Astrocyte of the spinal cord (primary cell): Measurements from ENCODE around the gene RNASE11.

ENCODE experiments used
- DNase-seq: peaks from one replicate; pipeline ENCODE4 v3.0.0; 2011; ENCODE audit warnings: low read depth, low spot score
- H3K4me3 ChIP-seq: 2 replicates; pipeline ENCODE4 v1.5.1; 2011; ENCODE audit warnings: low read depth, mild to moderate bottlenecking, low read length, moderate library complexity
- in situ Hi-C: cut with HindIII; loops from 2 replicates; pipeline ENCODE4 v1.10.0; 2017; ENCODE audit warnings: low sequenced_read_pairs
- TF ChIP-seq, protein P1 (sequence below): IDR thresholded peaks from 2 replicates; pipeline ENCODE4 v1.5.1; 2012; ENCODE audit warnings: low read depth, mild to moderate bottlenecking, low read length, inconsistent platforms

RNASE11 gene

DNA sequence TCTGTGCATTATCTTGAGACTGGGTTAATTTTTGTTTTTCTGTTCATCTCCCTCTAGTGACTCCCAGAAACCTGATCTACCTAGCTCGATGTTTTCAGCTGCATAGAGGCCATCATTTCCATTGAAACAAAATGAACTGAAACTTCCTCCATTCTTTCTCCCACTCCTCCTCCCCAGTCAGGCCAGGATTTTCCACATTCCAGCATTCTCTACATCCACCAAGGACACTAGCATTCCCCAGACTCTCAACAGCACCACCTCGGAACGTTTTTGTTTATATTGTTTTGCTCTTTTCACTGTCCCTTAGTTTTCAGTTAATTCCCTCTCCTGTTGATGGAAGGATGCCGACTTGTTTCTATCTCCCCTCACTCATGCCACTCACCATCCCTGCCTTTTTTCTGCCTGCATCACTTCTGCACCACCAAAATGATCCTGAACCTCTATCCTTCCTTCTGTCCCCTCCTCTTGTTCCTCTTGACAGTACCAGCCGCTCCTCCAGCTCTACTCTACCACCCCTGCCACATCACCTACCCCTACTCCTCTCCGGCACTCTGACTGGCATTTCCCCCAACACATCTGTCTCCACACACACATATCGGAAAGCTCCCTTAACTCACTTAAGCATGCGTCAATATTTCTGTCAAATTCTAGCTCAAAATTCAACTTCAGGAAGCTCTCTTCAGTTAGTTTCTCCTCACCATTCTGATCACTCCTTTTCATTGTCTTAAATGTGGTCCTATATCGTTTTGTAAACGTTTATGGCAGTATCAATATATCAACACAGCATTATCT is 40.5 kb upstream of the RNASE11 start:
- TF ChIP-seq, protein P1, sequence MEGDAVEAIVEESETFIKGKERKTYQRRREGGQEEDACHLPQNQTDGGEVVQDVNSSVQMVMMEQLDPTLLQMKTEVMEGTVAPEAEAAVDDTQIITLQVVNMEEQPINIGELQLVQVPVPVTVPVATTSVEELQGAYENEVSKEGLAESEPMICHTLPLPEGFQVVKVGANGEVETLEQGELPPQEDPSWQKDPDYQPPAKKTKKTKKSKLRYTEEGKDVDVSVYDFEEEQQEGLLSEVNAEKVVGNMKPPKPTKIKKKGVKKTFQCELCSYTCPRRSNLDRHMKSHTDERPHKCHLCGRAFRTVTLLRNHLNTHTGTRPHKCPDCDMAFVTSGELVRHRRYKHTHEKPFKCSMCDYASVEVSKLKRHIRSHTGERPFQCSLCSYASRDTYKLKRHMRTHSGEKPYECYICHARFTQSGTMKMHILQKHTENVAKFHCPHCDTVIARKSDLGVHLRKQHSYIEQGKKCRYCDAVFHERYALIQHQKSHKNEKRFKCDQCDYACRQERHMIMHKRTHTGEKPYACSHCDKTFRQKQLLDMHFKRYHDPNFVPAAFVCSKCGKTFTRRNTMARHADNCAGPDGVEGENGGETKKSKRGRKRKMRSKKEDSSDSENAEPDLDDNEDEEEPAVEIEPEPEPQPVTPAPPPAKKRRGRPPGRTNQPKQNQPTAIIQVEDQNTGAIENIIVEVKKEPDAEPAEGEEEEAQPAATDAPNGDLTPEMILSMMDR: no peak
- DNase-seq: no peak
- in situ Hi-C loops: no loop called here
- no peak overlapping the region for H3K4me3 ChIP-seq

DNA sequence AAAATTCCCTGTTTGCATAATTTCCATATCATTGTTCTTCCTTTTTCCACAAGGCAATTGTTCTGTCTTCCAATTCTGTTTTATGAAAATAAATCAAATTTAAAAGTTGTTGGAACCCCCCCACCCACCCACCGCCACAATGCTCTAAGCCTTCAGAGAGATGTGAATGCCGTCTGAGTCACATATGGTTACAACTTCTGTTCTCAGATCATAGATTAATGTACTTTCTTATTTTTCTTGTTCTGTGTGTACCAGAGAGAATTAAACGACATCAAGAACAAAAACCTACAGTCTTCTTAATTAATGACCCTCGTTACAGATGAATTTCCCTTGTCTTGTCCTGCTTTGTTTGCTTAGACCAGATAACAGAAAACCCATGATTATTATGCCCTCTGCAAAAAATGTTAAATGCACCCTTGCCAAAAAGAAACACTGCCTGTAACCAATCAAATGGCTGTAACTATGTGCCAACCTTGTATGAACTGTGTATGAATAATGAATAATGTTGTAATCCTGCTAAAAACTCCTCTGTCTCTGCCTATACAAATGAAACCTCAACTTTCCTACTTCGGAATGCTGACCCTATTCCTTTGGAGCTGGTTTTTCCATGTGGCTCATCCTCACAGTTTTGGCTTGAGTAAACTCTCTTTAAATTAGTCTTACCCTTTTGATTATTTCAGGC is 39.7 kb upstream of the RNASE11 start:
- TF ChIP-seq, protein P1: no peak

DNA sequence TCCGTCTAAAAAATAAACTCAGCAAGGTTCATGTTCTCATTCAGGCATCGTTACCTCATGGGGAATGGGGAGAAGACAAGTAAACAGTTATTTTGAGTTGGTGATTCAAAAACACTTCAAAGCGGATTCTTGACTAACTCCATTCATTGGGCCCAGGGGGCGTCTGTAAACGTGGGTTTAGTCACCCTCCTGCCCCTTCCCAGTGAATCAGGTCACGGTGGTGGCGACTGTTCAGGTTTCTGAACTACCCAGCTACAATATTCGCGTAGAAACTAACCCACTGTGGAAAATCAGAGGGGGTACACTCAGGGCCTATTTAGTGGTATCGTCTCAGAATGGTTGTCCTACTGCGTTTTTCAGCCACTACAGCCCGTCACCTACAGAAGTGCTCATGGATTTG is 38.5 kb upstream of the RNASE11 start:
- in situ Hi-C loops: no loop called here
- no peak overlapping the region for H3K4me3 ChIP-seq
- DNase-seq: no peak
- TF ChIP-seq, protein P1: no peak

More for the DNA sequence above, 39.7 kb upstream of the RNASE11 start:
- no peak for DNase-seq
- H3K4me3 ChIP-seq: no peak overlapping the region
- in situ Hi-C loops: no loop called here

DNA sequence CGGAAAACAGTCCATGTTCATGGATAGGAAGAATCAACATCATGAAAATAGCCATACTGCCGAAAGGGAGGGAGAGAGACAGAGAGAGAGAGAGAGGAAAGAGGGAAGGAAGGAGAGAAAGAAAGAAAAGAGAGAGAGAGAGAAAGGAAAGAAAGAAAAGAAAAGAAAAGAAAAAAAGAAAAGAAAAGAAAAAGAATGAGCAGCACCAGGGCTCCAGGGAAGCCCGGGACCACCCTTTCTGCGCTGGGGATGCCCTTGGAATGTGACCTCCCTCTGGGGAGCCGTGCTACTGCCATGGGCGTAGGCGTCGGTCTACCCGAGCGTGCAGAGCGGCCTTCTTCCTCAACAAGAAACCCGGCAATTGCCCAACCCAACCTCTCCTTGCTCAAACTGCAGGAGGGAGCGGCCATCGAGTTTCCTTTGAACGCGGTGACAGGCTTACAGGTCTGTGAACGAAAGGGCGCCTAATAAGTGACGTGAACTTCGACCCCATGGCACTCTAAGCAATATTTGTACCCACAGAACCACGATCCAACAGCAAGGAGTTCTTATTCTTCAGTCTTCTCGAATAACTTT is 36.8 kb upstream of the RNASE11 start:
- TF ChIP-seq, protein P1: no peak
- DNase-seq: peak; percentile 52
- in situ Hi-C loops: no loop called here
- H3K4me3 ChIP-seq: peak overlapping the region; percentile 55

DNA sequence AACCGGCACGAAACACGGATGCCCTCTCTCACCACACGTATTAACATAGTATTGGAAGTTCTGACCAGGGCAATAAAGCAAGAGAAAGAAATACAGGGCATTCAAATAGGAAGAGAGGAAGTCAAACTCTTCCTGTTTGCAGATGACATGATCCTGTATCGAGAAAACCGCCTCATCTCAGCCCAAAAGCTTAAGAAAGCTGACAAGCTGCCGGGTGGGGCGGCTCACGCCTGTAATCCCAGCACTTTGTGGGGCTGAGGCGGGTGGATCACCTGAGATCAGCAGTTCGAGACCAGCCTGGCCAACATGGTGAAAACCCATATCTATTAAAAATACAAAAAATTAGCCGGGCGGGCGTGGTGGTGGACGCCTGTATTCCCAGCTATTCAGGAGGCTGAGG is 36.0 kb upstream of the RNASE11 start:
- H3K4me3 ChIP-seq: no peak overlapping the region
- TF ChIP-seq, protein P1: no peak
- in situ Hi-C loops: no loop called here

DNA sequence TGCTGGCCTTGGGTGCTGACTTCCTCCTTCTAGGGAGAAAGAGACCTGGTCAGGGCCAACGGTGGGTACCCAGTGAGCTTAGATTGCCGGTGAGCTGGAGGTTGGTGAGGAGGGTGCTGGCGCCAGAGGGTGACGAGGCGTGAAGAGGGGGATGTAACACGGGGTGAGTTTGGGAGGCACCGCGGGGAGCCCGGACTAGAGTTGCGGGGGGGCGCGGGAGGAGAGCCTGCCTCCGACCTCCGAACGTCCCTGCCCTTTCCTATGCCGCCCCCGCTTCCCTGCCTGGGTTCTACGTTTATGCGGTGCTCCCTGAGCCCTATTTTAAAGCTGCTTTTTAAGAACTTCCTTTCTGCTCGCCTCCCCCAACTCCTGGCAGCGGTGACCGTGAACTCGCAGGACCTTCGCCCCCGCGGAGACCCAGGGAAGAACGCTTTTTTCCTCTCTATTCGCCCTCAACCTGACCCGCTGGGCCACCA is 35.1 kb upstream of the RNASE11 start:
- DNase-seq: no peak
- in situ Hi-C loops: no loop called here
- TF ChIP-seq, protein P1: no peak
- no peak overlapping the region for H3K4me3 ChIP-seq

More for the DNA sequence above, 36.0 kb upstream of the RNASE11 start:
- no peak for DNase-seq
